CD4-positive, alpha-beta memory T cell (primary cell): ENCODE results near the gene TTC16. TPM values are rescaled to one million over a fixed set of nuclear protein-coding genes. Genes with fewer than 3 reads are reported as not detected.

Source experiments
- CTCF ChIA-PET: fragments of 350-600 bp; sonication (Branson Sonifier 250); formaldehyde crosslinking; loops from one replicate; lab custom pipeline; 2021; ENCODE audit warnings: inconsistent platforms; ENCODE audit not compliant: partially characterized antibody; lab: Charles Lee
- POLR2A ChIA-PET: fragments of 350-600 bp; sonication (Branson Sonifier 250); formaldehyde crosslinking; loops from one replicate; lab custom pipeline; 2021; ENCODE audit not compliant: partially characterized antibody; lab: Charles Lee
- DNase-seq, 5 donors: peaks; one replicate each; pipeline versions ENCODE4 v3.0.0 to v3.0.0-alpha.2; 2020 to 2022; ENCODE audit warnings: mixed read lengths in 1 of 5
- H3K27ac ChIP-seq: one replicate; pipeline ENCODE4 v1.7.0; 2013; ENCODE audit warnings: low read depth, low read length
- H3K27me3 ChIP-seq: 2 replicates; pipeline ENCODE4 v1.7.0; 2013; ENCODE audit warnings: mild to moderate bottlenecking, low read length, moderate library complexity; ENCODE audit not compliant: insufficient read depth
- H3K36me3 ChIP-seq: 2 replicates; pipeline ENCODE4 v1.7.0; 2013; ENCODE audit warnings: mild to moderate bottlenecking, low read length, moderate library complexity; ENCODE audit not compliant: insufficient read depth
- H3K4me1 ChIP-seq: 2 replicates; pipeline ENCODE4 v1.7.0; 2013; ENCODE audit warnings: mild to moderate bottlenecking, low read length, moderate library complexity; ENCODE audit not compliant: insufficient read depth
- H3K4me3 ChIP-seq, 2 donors: one replicate each; pipeline ENCODE4 v1.7.0; 2013; ENCODE audit warnings: low read length in 2 of 2, mild to moderate bottlenecking in 1 of 2
- H3K9me3 ChIP-seq, 2 donors: one replicate each; pipeline ENCODE4 v1.7.0; 2013; ENCODE audit warnings: low read length in 2 of 2, control low read depth in 1 of 2; ENCODE audit not compliant: control insufficient read depth in 1 of 2
- H3K27ac Mint-ChIP-seq, 7 donors: one replicate each; pipeline ENCODE4 v1.8.0; 2020 to 2021; ENCODE audit warnings: mixed read lengths in 7 of 7, mild to moderate bottlenecking in 6 of 7, inconsistent platforms in 3 of 7, moderate library complexity in 3 of 7
- H3K27me3 Mint-ChIP-seq, 2 donors: one replicate each; pipeline ENCODE4 v1.8.0; 2020 to 2021; ENCODE audit warnings: mixed read lengths in 2 of 2
- H3K36me3 Mint-ChIP-seq, 2 donors: one replicate each; pipeline ENCODE4 v1.8.0; 2020 to 2021; ENCODE audit warnings: mixed read lengths in 2 of 2, inconsistent platforms in 1 of 2, mild to moderate bottlenecking in 1 of 2
- H3K4me1 Mint-ChIP-seq, 4 donors: one replicate each; pipeline ENCODE4 v1.8.0; 2020 to 2021; ENCODE audit warnings: mixed read lengths in 4 of 4, mild to moderate bottlenecking in 1 of 4
- H3K4me3 Mint-ChIP-seq, 8 donors: one replicate each; pipeline ENCODE4 v1.8.0; 2020 to 2021; ENCODE audit warnings: mixed read lengths in 8 of 8, mild to moderate bottlenecking in 7 of 8, moderate library complexity in 6 of 8, inconsistent platforms in 3 of 8
- H3K9me3 Mint-ChIP-seq, 8 donors: one replicate each; pipeline ENCODE4 v1.8.0; 2020 to 2021; ENCODE audit warnings: mixed read lengths in 8 of 8, mild to moderate bottlenecking in 5 of 8, inconsistent platforms in 3 of 8, moderate library complexity in 1 of 8
- intact Hi-C: fragments of 100-400 bp; cut with micrococcal nuclease; formaldehyde crosslinking; loops from one replicate; pipeline ENCODE4 v1.15.1; 2023
- polyA plus RNA-seq, 2 donors: library from polyadenylated mRNA; unstranded; fragments of 300-500 nt; fragmentation: Illumina TruSeq; gene quantifications; one replicate each; pipeline ENCODE4 v1.2.3, GENCODE V29; 2021
- total RNA-seq, 2 experiments: library from RNA; stranded (reverse); gene quantifications; one replicate each; pipeline ENCODE4 v1.2.3, GENCODE V29; 2021

The TTC16 gene
- total and polyA plus RNA-seq, 4 experiments from 2014 or later = 0.09 to 2.6 (median 2.1) TPM

GRCh38 chr9:127698985-127699670, 16.8 kb upstream of the TTC16 start:
- peak; percentile 79 to 87 (median 81) for DNase-seq
- intact Hi-C loops = loop anchor here (1.0 kb wide), 1 partner anchor 16 kb away; the partner anchor contains the start of gene PTRH1
- Mint-ChIP-seq H3K4me3 (peak overlapping the region; percentile 71 to 88 (median 81)), H3K36me3 (peaks cover 0 to 3% of the 10 kb centered on the region in 2 donors), H3K27me3 (peaks cover 0 to 2% of the 10 kb centered on the region in 2 donors), H3K9me3 (no peaks in the 10 kb centered on the region), H3K4me1 (peaks cover 5 to 18% (median 10%) of the 10 kb centered on the region in 4 donors), H3K27ac (peak overlapping the region; percentile 39 to 91 (median 82))
- Histone ChIP-seq H3K4me3 (peak overlapping the region; percentile 20 to 52), H3K27ac (peak overlapping the region; percentile 10), H3K27me3 (no peaks in the 10 kb centered on the region), H3K4me1 (peaks cover 7% of the 10 kb centered on the region), H3K9me3 (no peaks in the 10 kb centered on the region), H3K36me3 (no peaks in the 10 kb centered on the region)
- ChIA-PET CTCF (interaction anchor here (0.6 kb wide), 1 partner anchor 20 kb away, joined by 3 read pairs; no protein-coding TSS in a partner anchor), POLR2A (interaction anchor here (1.2 kb wide), 1 partner anchor 13 kb away, joined by 3 read pairs; no protein-coding TSS in a partner anchor)

DNA sequence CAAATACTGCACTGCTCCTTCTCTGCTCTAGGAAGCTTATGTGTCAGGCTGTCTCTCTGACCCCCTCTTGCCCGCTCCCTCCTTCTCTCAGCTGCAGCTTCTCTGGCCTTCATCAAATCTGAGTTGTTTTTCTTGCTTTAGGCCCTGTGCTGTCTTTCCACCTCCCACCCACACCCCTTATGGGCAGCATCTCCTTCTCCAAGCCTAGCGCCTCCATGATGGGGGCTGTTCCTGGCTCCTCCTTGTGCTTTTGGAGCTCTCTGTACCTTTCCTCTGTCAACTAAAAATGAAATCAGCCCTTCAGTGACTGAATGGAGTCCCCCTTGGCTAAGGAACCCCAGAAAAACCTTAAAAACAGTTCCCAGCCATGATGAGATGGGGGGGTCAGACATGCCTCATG, 15.7 kb upstream of the TTC16 start:
- Mint-ChIP-seq H3K4me1 (peaks cover 5 to 18% (median 10%) of the 10 kb centered on the region in 4 donors), H3K27me3 (peaks cover 0 to 2% of the 10 kb centered on the region in 2 donors), H3K4me3 (peak overlapping the region in 7 of 8 donors; percentile 5 to 88 (median 71)), H3K9me3 (no peaks in the 10 kb centered on the region), H3K27ac (peak overlapping the region in 2 of 7 donors; percentile 37 to 87), H3K36me3 (no peaks in the 10 kb centered on the region)
- POLR2A ChIA-PET = no interaction called here
- no peak for DNase-seq
- intact Hi-C loops = no loop called here
- Histone ChIP-seq H3K4me3 (no peak overlapping the region), H3K27me3 (no peaks in the 10 kb centered on the region), H3K27ac (no peak overlapping the region), H3K9me3 (no peaks in the 10 kb centered on the region), H3K36me3 (no peaks in the 10 kb centered on the region), H3K4me1 (peaks cover 7% of the 10 kb centered on the region)
- CTCF ChIA-PET = interaction anchor here (1.2 to 1.6 kb wide), 3 partner anchors 16 to 110 kb away, joined by 3 to 4 read pairs (median 3); partner anchors contain the start of gene TOR2A

DNA sequence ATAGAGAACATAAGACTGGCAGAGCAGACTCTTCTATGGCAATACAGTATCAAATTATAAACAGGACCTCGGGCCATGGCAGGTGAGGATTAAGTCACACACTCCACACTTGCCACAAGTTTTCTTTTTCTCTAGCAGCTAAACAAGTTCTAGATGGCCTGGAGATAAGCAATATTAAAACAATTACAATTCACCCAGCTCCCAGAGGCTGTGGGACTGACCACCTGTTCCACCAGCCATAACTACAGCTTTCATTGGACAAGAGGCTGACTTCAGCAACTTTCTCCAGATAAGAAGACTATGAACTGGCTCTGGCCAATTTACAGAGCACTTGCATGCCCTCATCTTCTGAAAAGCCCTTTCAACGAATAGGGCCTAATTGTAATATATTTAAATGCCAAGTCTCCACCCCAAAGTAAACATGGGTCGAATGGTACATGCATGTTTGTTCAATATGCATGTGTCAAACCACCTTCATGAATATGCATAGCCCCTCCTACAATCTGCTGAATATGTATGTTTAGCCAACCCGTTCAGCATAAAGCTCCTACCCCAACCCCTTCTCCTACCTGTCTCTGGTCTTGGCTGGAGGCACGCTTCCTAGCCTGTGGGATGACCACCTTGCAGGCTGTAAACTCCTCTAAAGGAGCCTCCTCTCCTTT, 15.2 kb upstream of the TTC16 start:
- Mint-ChIP-seq H3K27ac (peak overlapping the region in 1 of 7 donors; percentile 37), H3K36me3 (no peaks in the 10 kb centered on the region), H3K4me3 (peak overlapping the region in 2 of 8 donors; percentile 36 to 38)

DNA sequence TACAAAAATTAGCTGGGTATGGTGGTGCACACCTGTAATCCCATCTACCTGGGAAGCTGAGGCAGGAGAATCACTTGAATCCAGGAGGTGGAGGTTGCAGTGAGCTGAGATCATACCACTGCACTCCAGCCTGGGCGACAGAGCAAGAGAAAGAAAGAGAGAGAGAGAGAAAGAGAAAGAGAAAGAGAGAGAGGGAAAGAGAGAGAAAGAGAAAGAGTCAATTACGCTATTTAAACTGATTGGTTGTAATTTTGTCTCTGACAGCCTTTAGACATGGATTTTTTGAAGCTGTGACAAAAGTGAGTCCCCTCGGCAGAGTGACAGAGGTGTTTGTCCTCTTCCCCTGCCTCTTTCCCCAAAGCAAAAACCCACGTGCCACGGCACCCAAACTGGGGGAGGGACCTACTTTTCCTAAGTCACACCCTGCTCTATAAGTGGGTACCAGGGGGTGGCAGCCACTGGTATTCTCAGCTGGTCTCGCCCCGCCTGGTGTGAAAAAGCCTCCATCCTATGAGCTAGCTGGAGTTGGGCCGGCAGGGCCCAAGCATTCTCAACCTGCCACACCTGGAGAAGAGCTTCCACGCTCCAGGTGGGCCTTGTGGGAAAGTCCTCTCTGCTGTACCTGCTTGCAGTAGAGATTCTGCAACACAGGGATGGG, 12.5 kb upstream of the TTC16 start:
- CTCF ChIA-PET = interaction anchor here (0.7 kb wide), 1 partner anchor 78 kb away, joined by 3 read pairs; no protein-coding TSS in a partner anchor
- Mint-ChIP-seq H3K9me3 (peaks cover 0 to 1% (median 0%) of the 10 kb centered on the region in 8 donors), H3K27ac (peak overlapping the region in 1 of 7 donors; percentile 69), H3K4me3 (no peak overlapping the region), H3K4me1 (peaks cover 10 to 32% (median 16%) of the 10 kb centered on the region in 4 donors), H3K27me3 (peaks cover 0 to 2% of the 10 kb centered on the region in 2 donors), H3K36me3 (no peaks in the 10 kb centered on the region)
- POLR2A ChIA-PET = interaction anchor here (1.0 to 1.6 kb wide), 2 partner anchors 11 to 13 kb away, joined by 3 to 5 read pairs; partner anchors contain the start of genes PTRH1 and TTC16
- no peak overlapping the region for H3K4me3 ChIP-seq
- H3K4me1 ChIP-seq = peaks cover 16% of the 10 kb centered on the region
- H3K36me3 ChIP-seq = no peaks in the 10 kb centered on the region
- no peak for DNase-seq
- no peaks in the 10 kb centered on the region for H3K9me3 ChIP-seq
- no peak overlapping the region for H3K27ac ChIP-seq
- intact Hi-C loops = no loop called here
- H3K27me3 ChIP-seq = no peaks in the 10 kb centered on the region

More for the DNA sequence above, 15.2 kb upstream of the TTC16 start:
- Histone ChIP-seq H3K27me3 (no peaks in the 10 kb centered on the region), H3K27ac (no peak overlapping the region), H3K4me1 (peaks cover 7% of the 10 kb centered on the region), H3K9me3 (no peaks in the 10 kb centered on the region), H3K4me3 (no peak overlapping the region), H3K36me3 (no peaks in the 10 kb centered on the region)
- Mint-ChIP-seq H3K9me3 (no peaks in the 10 kb centered on the region), H3K27me3 (peaks cover 0 to 2% of the 10 kb centered on the region in 2 donors), H3K4me1 (peaks cover 5 to 18% (median 10%) of the 10 kb centered on the region in 4 donors)
- intact Hi-C loops = no loop called here
- no peak for DNase-seq
- ChIA-PET POLR2A (no interaction called here), CTCF (interaction anchor here (1.2 to 1.6 kb wide), 3 partner anchors 16 to 110 kb away, joined by 3 to 4 read pairs (median 3); partner anchors contain the start of gene TOR2A)

- intact Hi-C loops = no loop called here
- POLR2A ChIA-PET = no interaction called here
These were observed 10.1 kb upstream of the TTC16 start for GRCh38 chr9:127705577-127706379.

GRCh38 chr9:127706836-127707241, 9.0 kb upstream of the TTC16 start, which contains the start of gene CFAP157:
TSS of gene CFAP157 (plus strand) at chr9:127706988. CDS start at chr9:127707032, 44 bp downstream.
- Mint-ChIP-seq H3K4me3 (no peak within 1 kb of the TSS), H3K4me1 (peaks cover 12 to 30% (median 22%) of the 10 kb centered on the region in 4 donors), H3K27ac (peak within 1 kb of the TSS in 5 of 7 donors; percentile 20 to 74 (median 52)), H3K36me3 (no peaks in the 10 kb centered on the region), H3K27me3 (no peaks in the 10 kb centered on the region), H3K9me3 (peaks cover 0 to 1% (median 0%) of the 10 kb centered on the region in 8 donors)
- no peaks in the 10 kb centered on the region for H3K27me3 ChIP-seq
- no peak within 1 kb of the TSS for H3K27ac ChIP-seq
- ChIA-PET POLR2A (interaction anchor here (0.8 kb wide), 1 partner anchor 28 kb away, joined by 3 read pairs; the partner anchor contains the start of gene TOR2A), CTCF (interaction anchor here (0.7 to 1.6 kb wide), 2 partner anchors 28 to 162 kb away, joined by 3 to 5 read pairs; partner anchors contain the start of gene TOR2A)
- intact Hi-C loops = loop anchor here (1.0 kb wide), 1 partner anchor 27 kb away; no protein-coding TSS in a partner anchor
- H3K4me1 ChIP-seq = peaks cover 22% of the 10 kb centered on the region
- H3K9me3 ChIP-seq = no peaks in the 10 kb centered on the region
- DNase-seq = no peak
- no peak within 1 kb of the TSS for H3K4me3 ChIP-seq
- no peaks in the 10 kb centered on the region for H3K36me3 ChIP-seq

More at GRCh38 chr9:127705577-127706379, 10.1 kb upstream of the TTC16 start:
- Histone ChIP-seq H3K36me3 (no peaks in the 10 kb centered on the region), H3K4me1 (peaks cover 12% of the 10 kb centered on the region), H3K9me3 (no peaks in the 10 kb centered on the region), H3K4me3 (no peak overlapping the region), H3K27me3 (no peaks in the 10 kb centered on the region), H3K27ac (no peak overlapping the region)
- peak overlapping the region in 1 of 7 donors; percentile 42 for H3K27ac Mint-ChIP-seq
- peaks cover 0 to 1% (median 0%) of the 10 kb centered on the region in 8 donors for H3K9me3 Mint-ChIP-seq
- no peaks in the 10 kb centered on the region for H3K27me3 Mint-ChIP-seq
- no peaks in the 10 kb centered on the region for H3K36me3 Mint-ChIP-seq
- no peak overlapping the region for H3K4me3 Mint-ChIP-seq
- DNase-seq = no peak
- CTCF ChIA-PET = interaction anchor here (0.9 to 1.6 kb wide), 3 partner anchors 29 to 180 kb away, joined by 3 to 5 read pairs (median 4); partner anchors contain the start of gene TOR2A
- peaks cover 7 to 21% (median 13%) of the 10 kb centered on the region in 4 donors for H3K4me1 Mint-ChIP-seq
